ENCODE measurements around the gene LYZL2.
A peak's percentile ranks its signal among the peaks of the same experiment; 100 is the strongest.
"Not testable (repeated sequence)": the region's sequence is repeated elsewhere in the genome, so short reads cannot be mapped to it uniquely, and the experiment has no call there.

Gene LYZL2

DNA sequence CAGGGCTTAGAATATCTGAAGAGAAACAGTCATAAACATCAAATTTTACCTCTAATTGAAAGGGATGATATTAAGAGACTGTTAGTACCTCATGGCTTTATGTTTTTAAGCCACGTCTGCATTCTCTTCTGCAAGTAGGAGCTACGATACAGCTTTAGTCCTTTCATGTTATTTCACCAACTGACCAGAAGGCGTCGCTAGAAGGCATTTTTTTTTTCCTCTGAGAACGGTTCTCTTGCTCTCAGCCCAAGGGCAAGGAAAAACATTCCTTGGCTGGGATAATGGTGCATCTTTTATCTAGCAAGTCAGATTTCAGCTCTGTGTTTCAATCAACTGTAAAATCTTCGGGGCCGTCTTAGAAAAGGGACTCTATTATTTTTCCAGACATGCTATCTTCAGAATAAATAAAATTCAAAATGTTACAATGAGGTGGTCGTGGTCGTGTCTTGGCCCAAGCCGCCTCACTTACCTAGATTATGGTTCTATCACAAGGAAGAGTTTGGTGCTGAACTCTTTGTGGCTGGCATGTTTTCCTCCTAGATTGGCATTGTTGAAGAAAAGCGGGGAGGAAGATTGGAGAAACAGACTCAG is 41.6 kb upstream of the LYZL2 start:
- Histone ChIP-seq H3K36me3 (ENCODE audit: control insufficient read depth, insufficient read depth, low read length) (no peaks in the 10 kb centered on the region), H3K4me3 (replicated peaks; ENCODE audit: low read depth, low read length) (no peak overlapping the region; the same call in 1 of the 2 replicates), H3K27me3 (replicated peaks; ENCODE audit: control insufficient read depth, insufficient read depth, low read length) (no peaks in the 10 kb centered on the region; the same call in 1 of the 2 replicates)
- TF ChIP-seq, protein P1, sequence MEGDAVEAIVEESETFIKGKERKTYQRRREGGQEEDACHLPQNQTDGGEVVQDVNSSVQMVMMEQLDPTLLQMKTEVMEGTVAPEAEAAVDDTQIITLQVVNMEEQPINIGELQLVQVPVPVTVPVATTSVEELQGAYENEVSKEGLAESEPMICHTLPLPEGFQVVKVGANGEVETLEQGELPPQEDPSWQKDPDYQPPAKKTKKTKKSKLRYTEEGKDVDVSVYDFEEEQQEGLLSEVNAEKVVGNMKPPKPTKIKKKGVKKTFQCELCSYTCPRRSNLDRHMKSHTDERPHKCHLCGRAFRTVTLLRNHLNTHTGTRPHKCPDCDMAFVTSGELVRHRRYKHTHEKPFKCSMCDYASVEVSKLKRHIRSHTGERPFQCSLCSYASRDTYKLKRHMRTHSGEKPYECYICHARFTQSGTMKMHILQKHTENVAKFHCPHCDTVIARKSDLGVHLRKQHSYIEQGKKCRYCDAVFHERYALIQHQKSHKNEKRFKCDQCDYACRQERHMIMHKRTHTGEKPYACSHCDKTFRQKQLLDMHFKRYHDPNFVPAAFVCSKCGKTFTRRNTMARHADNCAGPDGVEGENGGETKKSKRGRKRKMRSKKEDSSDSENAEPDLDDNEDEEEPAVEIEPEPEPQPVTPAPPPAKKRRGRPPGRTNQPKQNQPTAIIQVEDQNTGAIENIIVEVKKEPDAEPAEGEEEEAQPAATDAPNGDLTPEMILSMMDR (IDR thresholded peaks at IDR 0.05; ENCODE audit: insufficient read depth, low read length, poor library complexity, severe bottlenecking) = peak; percentile 81
- DNase-seq (ENCODE audit: extremely low read depth, insufficient read length) = peak; percentile 25

DNA sequence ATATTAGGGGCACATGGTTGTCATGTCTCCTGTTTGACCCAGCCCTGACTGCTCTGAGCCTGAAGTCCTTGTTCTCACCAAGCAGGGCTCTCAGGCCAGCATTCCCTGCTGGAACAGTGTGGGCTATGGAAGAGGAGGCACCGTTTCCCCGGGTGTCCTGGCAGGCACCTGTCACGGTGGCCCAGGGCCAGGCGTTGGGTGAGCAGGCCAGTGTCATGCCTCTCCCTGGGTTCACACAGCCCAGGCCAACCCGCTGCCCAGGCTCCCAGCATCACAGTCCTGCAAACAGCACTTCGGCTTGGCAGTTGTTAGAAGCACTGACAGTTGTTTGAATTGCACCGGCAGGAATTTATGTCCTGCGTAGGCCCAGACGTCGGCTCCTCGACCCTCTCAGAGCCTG is 38.4 kb upstream of the LYZL2 start:
- H3K27me3 ChIP-seq (replicated peaks; ENCODE audit: control insufficient read depth, insufficient read depth, low read length); H3K36me3 ChIP-seq (ENCODE audit: control insufficient read depth, insufficient read depth, low read length); H3K4me3 ChIP-seq (replicated peaks; ENCODE audit: low read depth, low read length); DNase-seq (ENCODE audit: extremely low read depth, insufficient read length): not testable (repeated sequence)

DNA sequence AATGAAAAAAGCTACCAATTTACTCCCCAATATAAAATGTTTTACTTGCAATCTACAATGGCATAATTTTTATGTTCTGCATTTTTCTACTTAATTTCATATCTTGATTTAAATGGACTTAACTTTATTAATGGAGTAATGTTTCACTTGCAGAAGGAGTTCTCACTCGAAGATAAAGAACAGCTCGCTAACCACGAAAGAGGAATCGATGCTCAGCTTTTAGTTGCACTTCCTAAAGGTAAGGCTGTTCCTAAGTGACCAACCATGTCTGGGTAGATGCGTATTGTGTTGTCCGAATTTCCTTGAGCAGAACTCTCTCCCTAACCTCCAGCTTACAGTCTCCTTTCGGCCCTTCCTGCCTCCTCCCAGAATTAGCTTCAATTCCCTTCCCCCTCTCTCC is 33.9 kb upstream of the LYZL2 start:
- not testable (repeated sequence) for DNase-seq (ENCODE audit: extremely low read depth, insufficient read length); H3K27me3 ChIP-seq (replicated peaks; ENCODE audit: control insufficient read depth, insufficient read depth, low read length); H3K4me3 ChIP-seq (replicated peaks; ENCODE audit: low read depth, low read length); H3K36me3 ChIP-seq (ENCODE audit: control insufficient read depth, insufficient read depth, low read length)

DNA sequence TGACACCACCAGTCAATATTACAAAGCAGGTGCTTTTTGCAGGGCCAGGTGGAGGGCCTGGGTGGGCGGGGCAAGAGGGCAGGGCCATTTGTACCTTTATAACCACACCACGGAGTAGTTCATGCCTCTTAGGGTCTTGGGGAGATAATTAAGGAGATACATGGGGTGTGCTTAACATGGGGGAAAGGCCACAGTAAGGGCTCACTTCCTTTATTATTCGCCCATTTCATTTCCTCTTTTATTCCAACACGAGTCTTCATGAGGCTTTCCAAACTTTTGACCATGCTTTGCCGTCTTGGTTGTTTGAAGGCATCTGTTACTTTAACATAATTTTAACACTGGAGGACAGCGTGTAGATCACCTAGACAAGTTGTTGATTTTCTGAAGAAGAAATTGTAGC is 33.3 kb upstream of the LYZL2 start:
- Histone ChIP-seq H3K4me3 (replicated peaks; ENCODE audit: low read depth, low read length) (no peak overlapping the region), H3K27me3 (replicated peaks; ENCODE audit: control insufficient read depth, insufficient read depth, low read length) (no peaks in the 10 kb centered on the region), H3K36me3 (ENCODE audit: control insufficient read depth, insufficient read depth, low read length) (no peaks in the 10 kb centered on the region)
- TF ChIP-seq, protein P1 (IDR thresholded peaks at IDR 0.05; ENCODE audit: insufficient read depth, low read length, poor library complexity, severe bottlenecking) = no peak
- no peak for DNase-seq (ENCODE audit: extremely low read depth, insufficient read length)

DNA sequence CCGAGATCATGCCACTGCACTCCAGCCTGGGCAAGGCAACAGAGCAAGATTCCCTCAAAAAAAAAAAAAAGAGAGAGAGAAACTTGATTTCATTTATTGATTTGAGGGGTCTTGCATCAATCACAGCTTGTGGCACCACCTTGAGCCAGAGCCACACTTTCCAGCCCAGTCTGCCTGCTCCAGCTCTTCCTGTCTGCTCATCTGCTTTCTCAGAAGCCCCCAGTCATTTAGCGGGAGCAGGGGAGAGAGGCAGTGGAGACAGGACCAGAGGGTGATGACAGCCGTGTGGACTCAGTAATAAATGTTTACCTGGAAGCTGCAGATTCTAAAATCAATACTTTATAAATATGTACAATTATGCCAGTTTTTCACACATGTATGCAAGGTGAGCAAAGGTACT is 30.8 kb upstream of the LYZL2 start:
- not testable (repeated sequence) for H3K27me3 ChIP-seq (replicated peaks; ENCODE audit: control insufficient read depth, insufficient read depth, low read length); H3K36me3 ChIP-seq (ENCODE audit: control insufficient read depth, insufficient read depth, low read length); H3K4me3 ChIP-seq (replicated peaks; ENCODE audit: low read depth, low read length); DNase-seq (ENCODE audit: extremely low read depth, insufficient read length)

DNA sequence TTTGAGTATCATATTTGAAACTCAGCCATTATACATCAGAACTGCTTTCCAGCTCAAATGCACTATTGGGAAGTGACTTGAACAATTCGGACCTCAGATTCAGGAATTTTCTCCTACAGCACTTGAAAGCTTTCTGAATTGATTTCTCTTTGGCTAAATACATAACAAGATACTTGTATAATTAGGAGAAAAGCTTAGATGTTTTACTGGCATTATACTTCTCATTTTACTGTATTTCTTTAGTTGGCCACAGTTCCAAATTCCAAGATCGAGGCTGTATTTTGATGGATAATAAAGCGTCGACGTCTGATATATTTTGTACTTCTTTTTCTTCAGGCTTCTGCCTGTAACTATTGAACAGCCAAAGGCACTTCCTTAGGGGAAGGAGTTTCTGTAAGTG is 26.7 kb upstream of the LYZL2 start:
- H3K36me3 ChIP-seq (ENCODE audit: control insufficient read depth, insufficient read depth, low read length) = no peaks in the 10 kb centered on the region
- no peak for DNase-seq (ENCODE audit: extremely low read depth, insufficient read length)
- TF ChIP-seq, protein P1 (IDR thresholded peaks at IDR 0.05; ENCODE audit: insufficient read depth, low read length, poor library complexity, severe bottlenecking) = no peak
- no peaks in the 10 kb centered on the region for H3K27me3 ChIP-seq (replicated peaks; ENCODE audit: control insufficient read depth, insufficient read depth, low read length)
- no peak overlapping the region for H3K4me3 ChIP-seq (replicated peaks; ENCODE audit: low read depth, low read length)

DNA sequence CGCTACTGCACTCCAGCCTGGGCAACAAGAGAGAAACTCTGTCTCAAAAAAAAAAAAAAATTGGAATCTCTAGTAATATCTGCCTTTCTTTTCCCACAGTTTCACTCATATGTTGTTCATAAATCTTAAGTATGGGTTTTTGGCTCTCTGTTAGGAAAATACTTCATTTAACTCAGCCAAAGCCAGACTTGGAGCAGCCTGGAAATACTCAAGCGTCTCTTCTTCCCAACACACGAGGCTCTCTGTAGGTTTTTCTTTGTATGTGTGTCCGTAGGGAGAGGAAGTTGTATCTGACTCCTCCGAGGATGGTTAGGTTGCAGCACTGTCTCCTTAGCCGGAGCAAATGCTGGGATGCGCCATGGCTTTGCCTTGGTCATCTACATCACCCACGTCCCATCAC is 25.4 kb upstream of the LYZL2 start:
- H3K4me3 ChIP-seq (replicated peaks; ENCODE audit: low read depth, low read length); H3K27me3 ChIP-seq (replicated peaks; ENCODE audit: control insufficient read depth, insufficient read depth, low read length); DNase-seq (ENCODE audit: extremely low read depth, insufficient read length); H3K36me3 ChIP-seq (ENCODE audit: control insufficient read depth, insufficient read depth, low read length): not testable (repeated sequence)

DNA sequence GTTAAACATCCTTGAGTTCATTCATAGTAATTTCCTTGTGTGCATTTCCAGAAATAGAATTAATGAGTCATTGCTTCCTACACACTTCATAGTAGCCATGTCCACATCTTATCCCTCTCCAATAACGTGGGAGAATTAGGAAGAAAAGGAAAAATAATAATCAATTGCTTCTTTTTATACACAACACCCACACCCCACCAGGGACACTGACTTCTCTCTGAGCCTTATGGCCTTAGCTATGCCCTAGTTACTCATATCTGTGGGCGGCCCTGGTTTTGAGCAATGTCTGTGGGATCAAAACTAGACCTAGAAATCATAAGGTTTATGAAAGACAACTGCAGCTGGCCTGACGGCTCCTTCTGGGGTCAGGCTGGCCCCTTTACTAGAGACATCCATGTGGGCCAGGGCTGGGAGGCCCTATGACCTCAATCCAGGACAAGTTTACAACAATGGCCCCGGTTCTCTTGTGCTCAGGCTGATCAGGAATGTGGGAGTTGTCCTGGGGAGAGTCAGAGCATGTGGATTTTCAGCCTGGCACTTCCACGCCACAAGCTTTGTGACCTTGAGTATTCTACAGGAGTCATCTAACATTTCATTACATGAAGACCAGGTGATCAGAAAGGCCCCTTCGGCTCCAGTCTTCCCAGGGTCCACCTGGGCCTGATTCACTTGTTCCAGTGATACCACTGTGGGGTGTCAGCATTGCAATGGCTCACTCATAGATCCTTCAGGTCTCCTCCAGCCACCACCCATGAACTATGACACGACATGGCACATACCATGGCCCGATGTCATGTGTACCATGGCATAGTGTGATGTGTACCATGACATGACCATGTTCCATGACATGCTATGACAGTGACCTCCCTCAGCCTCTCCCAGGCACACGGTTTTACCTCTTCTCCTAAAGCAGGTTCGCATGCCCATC is 22.2 kb upstream of the LYZL2 start:
- DNase-seq (ENCODE audit: extremely low read depth, insufficient read length); H3K36me3 ChIP-seq (ENCODE audit: control insufficient read depth, insufficient read depth, low read length); H3K4me3 ChIP-seq (replicated peaks; ENCODE audit: low read depth, low read length); H3K27me3 ChIP-seq (replicated peaks; ENCODE audit: control insufficient read depth, insufficient read depth, low read length): not testable (repeated sequence)
